ENCODE measurements around the gene PAIP2B.
"Not testable (repeated sequence)": the region's sequence is repeated elsewhere in the genome, so short reads cannot be mapped to it uniquely, and the experiment has no call there.

PAIP2B gene

GRCh38 chr2:71238089-71238488 lies 11.2 kb upstream of the PAIP2B start:
- TF ChIP-seq CTCF (IDR thresholded peaks at IDR 0.05; ENCODE audit: insufficient read depth, low read depth, low read length, missing control alignments), result no peak
- H3K4me3 ChIP-seq (ENCODE audit: low read length), result no peak overlapping the region
- no peak for DNase-seq (ENCODE audit: low read depth)

- TF ChIP-seq CTCF (IDR thresholded peaks at IDR 0.05; ENCODE audit: insufficient read depth, low read depth, low read length, missing control alignments), result no peak
- peak; percentile 36 for DNase-seq (ENCODE audit: low read depth)
- H3K4me3 ChIP-seq (ENCODE audit: low read length), result no peak overlapping the region
These were observed 9.2 kb upstream of the PAIP2B start for GRCh38 chr2:71235930-71236587.

- not testable (repeated sequence) for DNase-seq (ENCODE audit: low read depth); H3K4me3 ChIP-seq (ENCODE audit: low read length)
These were observed 6.2 kb upstream of the PAIP2B start for GRCh38 chr2:71233072-71233471.

GRCh38 chr2:71226096-71226964 lies 573 bp downstream of the PAIP2B start:
- H3K4me3 ChIP-seq (ENCODE audit: low read length), result peak overlapping the region; percentile 71
- no peak for DNase-seq (ENCODE audit: low read depth)
- TF ChIP-seq CTCF (IDR thresholded peaks at IDR 0.05; ENCODE audit: insufficient read depth, low read depth, low read length, missing control alignments), result no peak

- no peak for DNase-seq (ENCODE audit: low read depth)
- no peak overlapping the region for H3K4me3 ChIP-seq (ENCODE audit: low read length)
- TF ChIP-seq CTCF (IDR thresholded peaks at IDR 0.05; ENCODE audit: insufficient read depth, low read depth, low read length, missing control alignments), result no peak
These were observed 2.0 kb downstream of the PAIP2B start for GRCh38 chr2:71224935-71225334.

GRCh38 chr2:71224457-71224856 lies 2.4 kb downstream of the PAIP2B start:
- no peak for TF ChIP-seq CTCF (IDR thresholded peaks at IDR 0.05; ENCODE audit: insufficient read depth, low read depth, low read length, missing control alignments)
- no peak for DNase-seq (ENCODE audit: low read depth)
- no peak overlapping the region for H3K4me3 ChIP-seq (ENCODE audit: low read length)

- TF ChIP-seq CTCF (IDR thresholded peaks at IDR 0.05; ENCODE audit: insufficient read depth, low read depth, low read length, missing control alignments), result peak; percentile 32
- H3K4me3 ChIP-seq (ENCODE audit: low read length), result no peak overlapping the region
- DNase-seq (ENCODE audit: low read depth), result peak; percentile 40
These were observed 3.1 kb downstream of the PAIP2B start for GRCh38 chr2:71223767-71224333.

Measured in epithelial cell of esophagus (primary cell).